ENCODE data around the gene MPP3. TPM values are rescaled to one million over a fixed set of nuclear protein-coding genes. Genes with fewer than 3 reads are reported as not detected.

The MPP3 gene
- total and polyA plus RNA-seq, 2 of the 4 experiments (the other 2 are of a cell fraction), result 5.7 to 11.9 TPM

- Histone ChIP-seq H3K27me3 (ENCODE audit: control insufficient read depth, insufficient read depth, low read length) (peaks cover 45% of the 10 kb centered on the region), H3K14ac (replicated peaks; ENCODE audit: low read depth, low read length) (no peak overlapping the region), H4K8ac (ENCODE audit: low read depth in 2 of 2, low read length in 2 of 2) (no peak overlapping the region), H2BK20ac (ENCODE audit: low read depth, low read length) (no peak overlapping the region), H3K4me1 (ENCODE audit: control insufficient read depth, insufficient read depth, low read length) (no peaks in the 10 kb centered on the region), H2BK120ac (ENCODE audit: low read depth, low read length) (no peak overlapping the region), H3K79me1 (ENCODE audit: low read depth in 1 of 2, low read length in 2 of 2) (no peaks in the 10 kb centered on the region), H3K56ac (ENCODE audit: extremely low read depth, insufficient read depth, low read length) (no peak overlapping the region), H4K91ac (ENCODE audit: insufficient read depth, low read depth, low read length) (no peak overlapping the region), H3K9ac (ENCODE audit: low read depth, low read length) (no peak overlapping the region), H2AK9ac (replicated peaks; ENCODE audit: low read depth, low read length, poor library complexity) (no peak overlapping the region), H2BK5ac (ENCODE audit: low read depth, low read length, poor library complexity, severe bottlenecking) (no peak overlapping the region), H2AFZ (replicated peaks; ENCODE audit: low read length, poor library complexity) (peak overlapping the region; percentile 33), H2BK15ac (ENCODE audit: low read depth, low read length) (no peak overlapping the region), H3K9me3 (ENCODE audit: control insufficient read depth, insufficient read depth, low read length) (peaks cover 4% of the 10 kb centered on the region), H3K23ac (ENCODE audit: low read depth, low read length) (no peak overlapping the region), H3K36me3 (ENCODE audit: control insufficient read depth, insufficient read depth, low read length) (no peaks in the 10 kb centered on the region), H3K4ac (ENCODE audit: low read depth, low read length) (no peak overlapping the region), H2AK5ac (ENCODE audit: low read depth, low read length) (no peak overlapping the region), H3K18ac (ENCODE audit: low read depth, low read length) (no peak overlapping the region), H3K4me2 (ENCODE audit: low read depth, low read length) (peak overlapping the region; percentile 59; the same call in 1 of the 2 replicates), H3K27ac (ENCODE audit: insufficient read depth, low read length) (no peak overlapping the region), H4K5ac (ENCODE audit: low read depth, low read length) (no peak overlapping the region), H3K9me1 (ENCODE audit: insufficient read depth, low read length) (no peaks in the 10 kb centered on the region), H4K20me1 (ENCODE audit: insufficient read depth, low read length) (no peaks in the 10 kb centered on the region), H3K4me3 (ENCODE audit: insufficient read depth, low read depth, low read length) (no peak overlapping the region)
- dilution Hi-C loops (cut with HindIII; ENCODE audit: low sequenced_read_pairs, unreplicated experiment) (no loop called here), intact Hi-C loops (cut with micrococcal nuclease) (no loop called here), in situ Hi-C loops (cut with MboI; ENCODE audit: low sequenced_read_pairs) (no loop called here)
- TF ChIP-seq BHLHE40 (IDR thresholded peaks at IDR 0.05; ENCODE audit: low read depth, low read length) (no peak), FOS (IDR thresholded peaks at IDR 0.05; ENCODE audit: low read depth, low read length) (no peak), NFE2L2 (IDR thresholded peaks at IDR 0.05; ENCODE audit: low read depth, low read length) (no peak), MXI1 (IDR thresholded peaks at IDR 0.05; ENCODE audit: borderline replicate concordance, low read depth, low read length) (no peak), MAZ (IDR thresholded peaks at IDR 0.05; ENCODE audit: borderline replicate concordance, low read depth, low read length) (no peak), ELK1 (IDR thresholded peaks at IDR 0.05; ENCODE audit: borderline replicate concordance, low read depth, low read length) (no peak), CHD1 (IDR thresholded peaks at IDR 0.05; ENCODE audit: low read depth, low read length) (no peak), CEBPB (IDR thresholded peaks at IDR 0.05; ENCODE audit: low read depth, low read length) (no peak), MAFK (IDR thresholded peaks at IDR 0.05; ENCODE audit: low read depth, low read length) (no peak), CTCF (conservative IDR thresholded peaks at IDR 0.05; ENCODE audit: low read depth, low read length) (no peak), RFX5 (IDR thresholded peaks at IDR 0.05; ENCODE audit: low read depth, low read length) (no peak), RCOR1 (IDR thresholded peaks at IDR 0.05; ENCODE audit: insufficient replicate concordance, low read length) (no peak), SMC3 (IDR thresholded peaks at IDR 0.05; ENCODE audit: low read depth, low read length) (no peak), USF2 (IDR thresholded peaks at IDR 0.05; ENCODE audit: low read depth, low read length) (no peak), POLR2A (IDR thresholded peaks at IDR 0.05; ENCODE audit: low read depth, low read length) (no peak), RAD21 (IDR thresholded peaks at IDR 0.05; ENCODE audit: low read length) (no peak)
- ChIA-PET POLR2A (ENCODE audit: unreplicated experiment) (no interaction called here), CTCF (no interaction called here)
- 70% methylated on average over 8 of the region's 14 CpGs; no CpG with 5 or more reads in 1 of the 2 experiments for WGBS, 2 experiments (ENCODE audit: extremely low coverage in 2 of 2, insufficient read length in 1 of 2)
- BruUV-seq (replicated peaks), result no TSS peak
- DNase-seq, result no peak
- ATAC-seq (ENCODE audit: low read depth), result no peak
Observed at GRCh38 chr17:43871946-43872690, 39.2 kb upstream of the MPP3 start.
